Activated CD4-positive, alpha-beta T cell treated with anti-CD3 and anti-CD28 coated beads for 1 hour (primary cell): ENCODE measurements around the gene KRTAP2-2.
"Not testable (repeated sequence)": the region's sequence is repeated elsewhere in the genome, so short reads cannot be mapped to it uniquely, and the experiment has no call there.

Experiments
- DNase-seq: peaks from one replicate; pipeline ENCODE4 v3.0.0-alpha.2; 2020

Gene KRTAP2-2

DNA sequence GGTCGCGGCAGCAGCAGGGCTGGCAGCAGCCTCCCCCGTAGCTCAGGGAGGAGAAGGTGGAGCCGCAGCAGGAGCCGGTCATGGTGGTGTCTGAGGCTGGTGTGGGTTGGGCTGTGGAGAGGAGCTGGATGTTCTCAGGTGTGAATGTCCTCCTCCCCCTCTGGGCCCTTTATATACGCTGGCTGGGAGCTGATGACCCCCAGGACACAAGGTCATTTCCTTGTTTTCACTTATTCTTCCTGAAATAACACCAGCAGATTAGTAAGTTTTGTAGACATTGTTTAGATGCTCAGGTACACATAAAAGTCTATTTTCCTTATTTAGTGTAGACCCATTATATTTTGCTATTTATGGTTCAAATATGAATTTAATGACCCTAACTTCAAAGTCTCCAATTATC lies at the start of gene KRTAP2-2:
Gene KRTAP2-2 (minus strand): TSS at position 101 of the 400 bp plus-strand sequence. CDS start 19 bp downstream, at position 82.
- DNase-seq: not testable (repeated sequence)

- DNase-seq: not testable (repeated sequence)
Observed at GRCh38 chr17:41104386-41105038, 49.5 kb upstream of the KRTAP2-2 start.

DNA sequence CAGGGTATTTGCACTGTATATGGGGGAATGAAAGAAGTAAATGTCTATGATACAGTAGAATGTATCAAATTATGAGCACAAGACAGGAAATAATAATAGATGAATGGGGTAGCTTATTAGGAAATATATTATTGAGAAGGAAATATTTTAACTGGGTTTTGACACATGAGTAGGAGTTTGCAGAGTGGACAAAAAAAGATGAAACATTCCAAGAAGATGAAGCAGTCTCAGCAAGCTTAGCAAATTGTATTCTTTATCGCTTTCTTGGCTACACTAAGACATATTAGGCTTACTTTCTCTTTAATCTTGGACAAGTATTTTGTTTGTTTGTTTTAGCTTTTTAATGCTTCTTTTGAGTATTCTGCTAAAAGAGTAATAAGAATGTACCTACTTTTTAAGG lies 48.9 kb upstream of the KRTAP2-2 start:
- DNase-seq: no peak

DNA sequence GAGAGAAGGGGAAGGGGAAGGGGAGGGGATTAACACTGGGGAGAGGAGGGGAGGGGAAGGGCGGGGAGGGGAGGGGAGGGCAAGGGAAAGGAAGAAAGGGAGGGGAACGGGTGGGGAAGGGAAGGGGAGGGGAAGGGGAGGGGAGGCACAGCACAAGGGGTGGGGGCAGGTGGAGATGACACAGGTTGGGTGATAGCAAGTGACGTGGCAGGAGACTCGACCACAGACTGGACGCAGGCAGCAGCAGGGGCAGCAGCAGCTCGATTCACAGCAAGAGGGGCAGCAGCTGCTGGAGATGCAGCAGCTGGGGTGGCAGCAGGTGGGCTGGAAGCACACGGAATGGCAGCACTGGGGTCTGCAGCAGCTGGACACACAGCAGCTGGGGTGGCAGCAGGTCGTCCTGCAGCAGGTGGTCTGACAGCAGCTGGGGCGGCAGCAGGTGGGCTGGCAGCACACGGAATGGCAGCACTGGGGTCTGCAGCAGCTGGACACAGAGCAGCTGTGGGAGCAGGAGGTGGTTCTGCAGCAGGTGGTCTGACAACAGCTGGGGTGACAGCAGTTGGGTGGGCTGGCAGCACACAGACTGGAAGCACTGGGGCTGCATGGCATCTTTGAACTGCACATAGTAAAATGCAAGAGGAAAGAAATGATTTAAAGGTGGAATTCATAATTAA lies 46.7 kb upstream of the KRTAP2-2 start, which contains the start of gene KRTAP4-16:
Gene KRTAP4-16 (minus strand): TSS at position 624 of the 674 bp plus-strand sequence. CDS start 0 bp downstream, at position 624.
- no peak for DNase-seq

DNA sequence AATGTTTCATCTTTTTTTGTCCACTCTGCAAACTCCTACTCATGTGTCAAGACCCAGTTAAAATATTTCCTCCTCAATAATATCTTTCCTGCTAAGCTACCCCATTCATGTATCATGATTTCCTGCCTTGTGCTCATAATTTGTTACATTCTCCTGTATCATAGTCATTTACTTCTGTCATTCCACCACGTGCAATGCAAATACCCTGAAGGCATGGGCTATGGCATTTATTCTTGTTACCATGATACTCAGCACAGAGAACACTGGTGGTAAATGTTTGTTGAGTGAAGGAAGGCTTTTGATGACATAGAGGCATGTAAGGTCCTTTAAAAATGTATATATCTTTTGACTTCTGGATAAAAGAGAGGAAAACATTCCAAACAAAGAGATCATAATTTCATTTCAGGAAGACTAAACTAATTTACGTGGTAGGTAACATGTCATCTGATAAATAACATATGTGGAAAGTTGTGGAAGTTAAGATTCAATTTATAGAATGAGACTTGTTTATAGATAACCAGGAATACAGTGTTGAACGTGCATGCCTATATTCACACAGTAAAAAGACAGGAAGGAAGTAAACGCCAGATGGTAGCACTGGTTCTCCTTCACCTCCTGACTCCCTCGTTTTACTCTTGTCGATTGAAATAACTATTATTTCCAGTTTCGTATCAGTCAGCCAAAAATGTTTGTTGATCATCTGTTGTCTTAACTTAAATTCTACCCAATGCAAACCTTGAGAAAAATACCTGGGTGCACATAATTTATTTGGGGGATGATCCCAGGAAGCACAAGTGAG lies 44.9 kb upstream of the KRTAP2-2 start:
- not testable (repeated sequence) for DNase-seq

DNA sequence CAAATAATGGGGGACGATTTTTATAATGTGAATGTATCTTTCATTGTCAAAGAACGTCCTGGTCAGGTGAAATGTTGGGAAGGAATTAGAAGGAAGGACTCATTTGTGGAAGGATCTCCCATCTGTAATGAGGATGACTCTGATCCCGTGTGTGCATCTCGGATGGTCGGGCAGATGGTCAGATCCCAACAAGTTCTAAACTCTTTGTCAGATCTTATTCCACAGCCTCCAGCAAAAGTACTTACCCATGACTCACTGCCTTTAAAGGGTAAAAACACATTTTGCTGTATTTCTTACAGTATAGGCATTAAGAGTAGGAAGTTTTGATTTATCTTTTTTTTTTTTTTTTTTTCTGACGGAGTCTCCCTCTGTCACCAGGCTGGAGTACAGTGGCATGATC lies 43.5 kb upstream of the KRTAP2-2 start:
- DNase-seq: no peak

- DNase-seq: no peak
Observed at GRCh38 chr17:41098042-41098441, 43.0 kb upstream of the KRTAP2-2 start, which contains the start of gene KRTAP4-8. KRTAP4-8 (minus strand) TSS chr17:41098142; CDS start chr17:41098084, 58 bp downstream.

- no peak for DNase-seq
Observed at GRCh38 chr17:41096055-41096454, 41.0 kb upstream of the KRTAP2-2 start.

GRCh38 chr17:41088760-41089352 lies 33.8 kb upstream of the KRTAP2-2 start:
- DNase-seq: not testable (repeated sequence)

DNA sequence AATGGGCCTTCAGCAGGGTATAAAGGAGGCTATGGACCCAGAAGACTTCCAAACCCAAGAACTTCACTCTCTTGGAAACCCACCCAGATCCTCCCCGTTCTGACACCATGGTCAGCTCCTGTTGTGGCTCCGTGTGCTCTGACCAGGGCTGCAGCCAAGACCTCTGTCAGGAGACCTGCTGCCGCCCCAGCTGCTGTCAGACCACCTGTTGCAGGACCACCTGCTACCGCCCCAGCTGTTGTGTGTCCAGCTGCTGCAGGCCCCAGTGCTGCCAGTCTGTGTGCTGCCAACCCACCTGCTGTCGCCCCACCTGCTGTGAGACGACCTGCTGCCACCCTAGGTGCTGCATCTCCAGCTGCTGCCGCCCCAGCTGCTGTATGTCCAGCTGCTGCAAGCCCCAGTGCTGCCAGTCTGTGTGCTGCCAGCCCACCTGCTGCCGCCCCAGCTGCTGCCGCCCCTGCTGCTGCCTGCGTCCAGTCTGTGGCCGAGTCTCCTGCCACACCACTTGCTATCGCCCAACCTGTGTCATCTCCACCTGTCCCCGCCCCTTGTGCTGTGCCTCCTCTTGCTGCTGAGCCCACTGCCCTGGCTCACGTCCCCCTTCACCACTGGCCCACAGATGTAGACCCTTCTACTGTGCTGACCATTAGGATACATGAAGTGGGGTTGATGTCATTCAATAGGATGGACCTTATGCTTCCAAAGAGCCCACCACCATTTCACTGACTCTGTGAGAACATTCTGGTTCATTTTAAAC lies 29.2 kb upstream of the KRTAP2-2 start, which contains the start of gene KRTAP4-7:
Gene KRTAP4-7 (plus strand): TSS at position 51 of the 757 bp plus-strand sequence. CDS start 57 bp downstream, at position 108.
- not testable (repeated sequence) for DNase-seq

DNA sequence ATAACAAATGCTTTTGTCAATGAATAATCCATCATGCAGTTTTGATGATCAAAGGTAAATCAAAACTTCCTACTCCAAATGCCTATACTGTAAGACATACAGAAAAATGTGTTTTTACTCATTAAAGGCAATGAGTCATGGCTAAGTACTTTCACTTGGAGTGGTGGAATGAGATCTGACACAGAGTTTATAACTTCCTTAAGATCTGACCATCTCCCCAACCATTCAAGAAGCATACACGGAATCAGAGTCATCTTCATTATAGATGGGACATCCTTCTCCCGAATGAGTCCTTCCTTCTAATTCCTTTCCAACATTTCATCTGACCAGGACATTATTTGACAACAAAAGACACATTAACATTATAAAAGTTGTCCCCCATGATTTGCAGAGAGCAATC lies 28.4 kb upstream of the KRTAP2-2 start:
- not testable (repeated sequence) for DNase-seq

DNA sequence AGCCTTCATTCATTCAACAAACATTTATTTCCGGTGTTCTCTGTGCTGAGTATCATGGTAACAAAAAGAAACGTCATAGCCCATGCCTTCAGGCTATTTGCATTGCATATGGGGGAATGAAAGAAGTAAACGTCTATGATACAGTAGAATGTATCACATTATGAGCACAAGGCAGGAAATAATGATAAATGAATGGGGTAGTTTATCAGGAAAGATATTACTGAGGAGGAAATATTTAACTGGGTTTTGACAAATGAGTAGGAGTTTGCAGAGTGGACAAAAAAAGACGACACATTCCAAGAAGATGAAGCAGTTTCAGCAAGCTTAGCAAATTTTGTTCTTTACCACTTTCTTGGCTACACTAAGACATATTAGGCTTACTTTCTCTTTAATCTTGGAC lies 27.6 kb upstream of the KRTAP2-2 start:
- no peak for DNase-seq

DNA sequence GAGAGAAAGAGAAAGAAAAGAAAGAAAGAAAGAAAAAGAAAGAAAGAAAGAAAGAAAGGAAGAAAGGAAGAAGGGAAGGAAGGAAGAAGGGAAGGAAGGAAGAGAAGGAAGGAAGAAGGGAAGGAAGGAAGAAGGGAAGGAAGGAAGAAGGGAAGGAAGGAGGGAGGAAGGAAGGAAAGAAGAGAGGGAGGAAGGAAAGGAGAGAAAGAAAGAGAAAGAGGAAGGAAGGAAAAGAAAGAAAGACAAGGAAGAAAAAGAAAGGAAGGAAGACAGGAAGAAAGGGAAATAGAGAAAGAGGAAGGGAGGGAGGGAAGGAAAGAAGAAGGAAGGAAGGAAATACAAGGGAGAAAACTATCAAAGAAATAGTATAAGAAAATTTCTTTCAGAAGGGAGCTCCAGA lies 21.8 kb upstream of the KRTAP2-2 start:
- DNase-seq: no peak

DNA sequence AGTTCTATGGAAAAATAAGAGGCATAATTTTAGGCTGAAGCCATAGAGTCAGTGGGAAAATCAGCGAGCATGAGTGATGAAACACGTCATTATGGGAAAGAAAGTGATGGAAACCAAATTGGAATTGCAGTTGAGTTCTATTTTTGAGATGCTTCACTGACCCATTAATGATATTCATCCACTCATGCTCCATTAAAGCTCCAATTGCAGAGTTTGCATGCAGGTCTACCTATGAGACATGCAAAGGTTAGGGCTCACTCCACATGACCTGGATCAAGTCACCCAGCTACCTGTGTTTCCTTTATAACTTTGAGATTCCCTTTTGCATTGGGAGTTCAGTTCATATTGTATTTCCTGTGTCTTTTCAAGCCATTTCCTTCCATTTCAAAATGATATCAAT lies 18.6 kb upstream of the KRTAP2-2 start:
- no peak for DNase-seq

- no peak for DNase-seq
Observed at GRCh38 chr17:41071606-41072360, 16.8 kb upstream of the KRTAP2-2 start.

- DNase-seq: no peak
Observed at GRCh38 chr17:41069031-41069430, 14.0 kb upstream of the KRTAP2-2 start.

DNA sequence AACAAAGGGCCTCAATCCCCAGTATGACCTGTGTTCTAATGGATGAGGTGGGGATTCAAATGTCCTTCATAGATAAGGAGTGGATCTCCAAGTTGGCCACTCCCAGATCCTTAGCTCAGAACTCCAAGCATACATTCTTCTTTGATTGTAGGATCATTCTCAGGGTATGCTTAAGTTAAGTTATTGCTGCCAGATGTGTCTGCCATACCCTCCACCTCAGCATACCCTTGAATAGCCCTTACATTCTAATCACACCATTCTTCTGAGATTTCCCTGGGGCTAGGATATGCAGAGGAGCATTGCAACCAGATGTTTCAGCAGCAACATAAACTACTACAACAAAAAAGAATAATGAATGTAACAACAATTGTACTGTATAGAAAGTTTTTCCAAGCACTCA lies 12.3 kb upstream of the KRTAP2-2 start:
- no peak for DNase-seq

GRCh38 chr17:41065829-41066624 lies 11.0 kb upstream of the KRTAP2-2 start, which contains the start of gene KRTAP2-4:
KRTAP2-4 (minus strand) TSS chr17:41065879; CDS start chr17:41065845, 34 bp downstream.
- no peak for DNase-seq

DNA sequence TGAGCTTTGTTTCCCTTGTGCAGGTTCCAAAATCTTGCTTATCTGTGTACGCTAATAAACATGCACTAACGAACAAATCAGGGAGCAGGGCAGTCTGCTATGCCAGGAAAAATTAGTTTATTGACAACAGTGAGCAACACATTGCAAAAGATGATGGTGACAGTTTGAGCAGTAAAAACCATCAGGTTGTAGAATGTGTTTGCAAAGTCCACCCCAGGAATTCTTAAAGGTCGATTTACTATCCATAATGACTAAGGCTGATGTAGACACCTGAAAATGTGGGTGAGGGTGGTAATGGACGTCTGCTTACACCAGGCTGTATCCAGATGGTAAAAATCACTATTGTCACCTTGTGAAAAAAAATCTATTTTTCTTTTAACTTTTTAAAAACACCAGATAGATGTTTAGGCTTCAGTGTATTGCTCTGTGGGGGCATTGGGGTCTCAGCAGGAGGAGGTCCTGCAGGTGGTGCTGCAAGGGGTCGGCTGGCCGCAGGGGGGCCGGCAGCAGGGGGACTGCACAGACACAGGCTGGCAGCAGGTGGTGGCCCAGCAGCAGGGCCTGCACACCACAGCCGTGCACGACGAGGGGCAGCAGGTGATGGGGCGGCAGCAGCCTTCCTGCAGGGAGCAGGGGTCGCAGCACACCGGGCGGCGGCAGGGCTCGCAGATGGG lies 10.1 kb upstream of the KRTAP2-2 start:
- DNase-seq: not testable (repeated sequence)

GRCh38 chr17:41064301-41064700 lies 9.3 kb upstream of the KRTAP2-2 start:
- no peak for DNase-seq
